ENCODE results near the gene FAM131A.

GRCh38 chr3:184315543-184315867 lies 21.9 kb upstream of the FAM131A start:
- TF ChIP-seq TAF1 (IDR thresholded peaks at IDR 0.05; ENCODE audit: low read depth, low read length) (no peak), POLR2AphosphoS5 (IDR thresholded peaks at IDR 0.05; ENCODE audit: low read depth, low read length) (no peak)

Data from GM12891 (cell line).